GM12878 (cell line): ENCODE data around the gene COMMD10. TPM values are rescaled to one million over a fixed set of nuclear protein-coding genes. Genes with fewer than 3 reads are reported as not detected.

Source experiments
- ATAC-seq: fragments of 200-7000 bp; cut with Tn5 transposase; 3 replicates; pipeline ENCODE4 v1.9.1; 2020; ENCODE audit warnings: mild to moderate bottlenecking, moderate library complexity
- BruUV-seq: library from RNA; stranded (reverse); fragments of 400-500 nt; replicated peaks from 2 replicates; lab custom pipeline; 2021; lab: Mats Ljungman, UMichigan
- CTCF ChIA-PET: fragments of 300-600 bp; sonication (Branson Sonifier 250); formaldehyde crosslinking; extraction: SDS; loops from one replicate; lab custom pipeline; 2021; ENCODE audit warnings: inconsistent platforms; lab: Yijun Ruan, JAX
- POLR2A ChIA-PET: fragments of 350-600 bp; formaldehyde crosslinking; extraction: SDS; loops from one replicate; lab custom pipeline; 2021; ENCODE audit warnings: inconsistent platforms; lab: Charles Lee
- RAD21 ChIA-PET: fragments of 300-600 bp; sonication (Branson Sonifier 250); formaldehyde crosslinking; loops from one replicate; lab custom pipeline; 2023; ENCODE audit warnings: antibody characterized with exemption; ENCODE audit not compliant: unreplicated experiment; lab: Charles Lee
- SMC1A ChIA-PET: fragments of 300-600 bp; sonication (Branson Sonifier 250); formaldehyde crosslinking; loops from one replicate; lab custom pipeline; 2023; ENCODE audit not compliant: unreplicated experiment, uncharacterized antibody; lab: Charles Lee
- DNase-seq: peaks from one replicate; pipeline ENCODE4 v3.0.0-alpha.2; 2011; ENCODE audit warnings: low read depth, low spot score
- FAIRE-seq: peaks from 3 replicates; lab custom pipeline; 2011; peaks lifted over from hg19 to GRCh38; lab: Jason Lieb, UNC
- H2AFZ ChIP-seq: 2 replicates; pipeline ENCODE4 v1.6.0; 2011; ENCODE audit warnings: low read depth, low read length, control low read depth; ENCODE audit not compliant: control insufficient read depth
- H3K27ac ChIP-seq: 2 replicates; pipeline ENCODE4 v1.5.1; 2011; ENCODE audit warnings: control low read depth; ENCODE audit not compliant: control insufficient read depth, insufficient read depth
- H3K27me3 ChIP-seq, 2 experiments: replicated peaks in 1 of 2; 2 replicates each; pipeline versions ENCODE4 v1.6.0 to v1.6.1; 2011; ENCODE audit warnings: low read length in 1 of 2; ENCODE audit not compliant: control insufficient read depth in 2 of 2, insufficient read depth in 2 of 2
- H3K36me3 ChIP-seq, 2 experiments: 2 replicates each; pipeline ENCODE4 v1.5.1; 2011; ENCODE audit warnings: low read length in 1 of 2; ENCODE audit not compliant: control insufficient read depth in 2 of 2, insufficient read depth in 2 of 2
- H3K4me1 ChIP-seq: 2 replicates; pipeline ENCODE4 v1.6.1; 2011; ENCODE audit warnings: mild to moderate bottlenecking, low read length, moderate library complexity, mixed read lengths; ENCODE audit not compliant: control insufficient read depth, insufficient read depth
- H3K4me2 ChIP-seq: 2 replicates; pipeline ENCODE4 v1.6.0; 2011; ENCODE audit warnings: control low read depth; ENCODE audit not compliant: control insufficient read depth, insufficient read depth
- H3K4me3 ChIP-seq: fragments of 200-600 bp; sonication (generic); 2 replicates; pipeline ENCODE4 v1.5.1; 2016
- H3K79me2 ChIP-seq: 2 replicates; pipeline ENCODE4 v1.6.0; 2011; ENCODE audit warnings: low read length; ENCODE audit not compliant: control insufficient read depth, insufficient read depth
- H3K9ac ChIP-seq: 2 replicates; pipeline ENCODE4 v1.8.0; 2011; ENCODE audit warnings: low read length, control low read depth, mixed read lengths; ENCODE audit not compliant: control insufficient read depth, insufficient read depth
- H3K9me3 ChIP-seq: replicated peaks from 3 replicates; pipeline ENCODE4 v1.5.1; 2011; ENCODE audit warnings: mild to moderate bottlenecking, low read length; ENCODE audit not compliant: control insufficient read depth, insufficient read depth
- H4K20me1 ChIP-seq: 2 replicates; pipeline ENCODE4 v1.6.0; 2011; ENCODE audit not compliant: control insufficient read depth, insufficient read depth
- CREM ChIP-seq: IDR thresholded peaks from 2 replicates; pipeline ENCODE4 v1.6.1; 2014; ENCODE audit warnings: antibody characterized with exemption, low read depth
- FOXK2 ChIP-seq: fragments of 450-650 bp; IDR thresholded peaks from 2 replicates; pipeline ENCODE4 v1.6.1; 2017; ENCODE audit warnings: mild to moderate bottlenecking, moderate library complexity
- KDM1A ChIP-seq: fragments of 200-600 bp; sonication (generic); IDR thresholded peaks from 2 replicates; pipeline ENCODE4 v1.6.1; 2016; ENCODE audit warnings: borderline replicate concordance
- MTA3 ChIP-seq: IDR thresholded peaks from 2 replicates; pipeline ENCODE4 v1.6.1; 2012; ENCODE audit warnings: low read length, inconsistent platforms, borderline replicate concordance
- NFYA ChIP-seq: IDR thresholded peaks from 2 replicates; pipeline ENCODE4 v1.6.1; 2011; ENCODE audit warnings: low read depth, mild to moderate bottlenecking, low read length, improper control_type of control experiment, borderline replicate concordance
- RAD21 ChIP-seq: IDR thresholded peaks from 2 replicates; pipeline ENCODE4 v1.6.1; 2011; ENCODE audit warnings: mild to moderate bottlenecking, low read depth, low read length, moderate library complexity; ENCODE audit not compliant: insufficient read depth
- SMC3 ChIP-seq: IDR thresholded peaks from 2 replicates; pipeline ENCODE4 v1.6.1; 2011; ENCODE audit warnings: low read length, improper control_type of control experiment, borderline replicate concordance
- ZZZ3 ChIP-seq: IDR thresholded peaks from 2 replicates; pipeline ENCODE4 v1.6.1; 2011; ENCODE audit warnings: low read depth; ENCODE audit not compliant: control insufficient read depth, insufficient read length
- WGBS: methylation state at CpG from one replicate; pipeline ENCODE4 v1.1.6; 2016; ENCODE audit warnings: low lambda C conversion rate; ENCODE audit not compliant: insufficient replicate concordance, insufficient coverage; ENCODE audit errors: missing lambda C conversion rate; 5-methylcytosine and 5-hydroxymethylcytosine counted together
- in situ Hi-C: fragments of 300-500 bp; cut with MboI; formaldehyde crosslinking; loops from 9 replicates; pipeline ENCODE4 v1.14.3; 2018; ENCODE audit warnings: mixed read lengths
- intact Hi-C: fragments of 100-400 bp; cut with micrococcal nuclease; formaldehyde crosslinking; loops from one replicate; pipeline ENCODE4 v1.14.2; 2022; ENCODE audit not compliant: unreplicated experiment
- polyA plus RNA-seq, 11 experiments: library from polyadenylated mRNA; depleted of rRNA in 4 of 11; unstranded in 6 of 11; stranded (reverse) in 5 of 11; fragments of >200 nt; fragmentation: Nextera tagmentation in 4 of 11; fragmentation: Illumina TruSeq in 1 of 11; extraction: Ambion mirVana in 4 of 11; extraction: Trizol in 1 of 11; gene quantifications; 1 replicate in 1 of 11; 2 replicates in 10 of 11; pipeline versions ENCODE4 v1.2.1 to v1.2.3, GENCODE V29; 2011 to 2016; ENCODE audit warnings: inconsistent platforms in 2 of 11, missing spikeins in 2 of 11, low read depth in 1 of 11
- total RNA-seq, 4 experiments: library from RNA; depleted of rRNA in 3 of 4; stranded (reverse); fragments of >200 nt in 3 of 4; fragmentation: Illumina TruSeq in 1 of 4; extraction: Trizol in 1 of 4; gene quantifications; 2 replicates each; pipeline versions ENCODE4 v1.2.1 to v1.2.3, GENCODE V29; 2013 to 2021
- TF ChIP-seq, protein P1 (sequence below): fragments of 450-650 bp; IDR thresholded peaks from 2 replicates; pipeline ENCODE4 v1.6.1; 2017; ENCODE audit warnings: mild to moderate bottlenecking, moderate library complexity

Gene COMMD10
- total and polyA plus RNA-seq, 10 of the 15 experiments (the other 5 are each of a cell fraction or from before 2014, with no cell fraction given) = 19.6 to 98.7 (median 28.0) TPM

GRCh38 chr5:116062352-116062751, 22.5 kb upstream of the COMMD10 start:
- no peaks in the 10 kb centered on the region for H3K9me3 ChIP-seq
- DNase-seq (no peak), ATAC-seq (no peak), FAIRE-seq (peak; percentile 31)
- no TSS peak for BruUV-seq
- ChIA-PET SMC1A (interaction anchor here (0.6 kb wide), 1 partner anchor 389 kb away, joined by 3 read pairs; no protein-coding TSS in a partner anchor), RAD21 (no interaction called here), CTCF (no interaction called here), POLR2A (no interaction called here)
- H3K36me3 ChIP-seq = no peaks in the 10 kb centered on the region
- intact Hi-C loops = no loop called here
- TF ChIP-seq MTA3 (no peak), ZZZ3 (no peak), KDM1A (no peak), FOXK2 (no peak), RAD21 (peak; percentile 14; the same call in 1 of the 2 replicates), NFYA (no peak), CREM (no peak), SMC3 (0 out of 2 replicates have a peak, but pooled peaks have one; percentile 11)
- TF ChIP-seq, protein P1, sequence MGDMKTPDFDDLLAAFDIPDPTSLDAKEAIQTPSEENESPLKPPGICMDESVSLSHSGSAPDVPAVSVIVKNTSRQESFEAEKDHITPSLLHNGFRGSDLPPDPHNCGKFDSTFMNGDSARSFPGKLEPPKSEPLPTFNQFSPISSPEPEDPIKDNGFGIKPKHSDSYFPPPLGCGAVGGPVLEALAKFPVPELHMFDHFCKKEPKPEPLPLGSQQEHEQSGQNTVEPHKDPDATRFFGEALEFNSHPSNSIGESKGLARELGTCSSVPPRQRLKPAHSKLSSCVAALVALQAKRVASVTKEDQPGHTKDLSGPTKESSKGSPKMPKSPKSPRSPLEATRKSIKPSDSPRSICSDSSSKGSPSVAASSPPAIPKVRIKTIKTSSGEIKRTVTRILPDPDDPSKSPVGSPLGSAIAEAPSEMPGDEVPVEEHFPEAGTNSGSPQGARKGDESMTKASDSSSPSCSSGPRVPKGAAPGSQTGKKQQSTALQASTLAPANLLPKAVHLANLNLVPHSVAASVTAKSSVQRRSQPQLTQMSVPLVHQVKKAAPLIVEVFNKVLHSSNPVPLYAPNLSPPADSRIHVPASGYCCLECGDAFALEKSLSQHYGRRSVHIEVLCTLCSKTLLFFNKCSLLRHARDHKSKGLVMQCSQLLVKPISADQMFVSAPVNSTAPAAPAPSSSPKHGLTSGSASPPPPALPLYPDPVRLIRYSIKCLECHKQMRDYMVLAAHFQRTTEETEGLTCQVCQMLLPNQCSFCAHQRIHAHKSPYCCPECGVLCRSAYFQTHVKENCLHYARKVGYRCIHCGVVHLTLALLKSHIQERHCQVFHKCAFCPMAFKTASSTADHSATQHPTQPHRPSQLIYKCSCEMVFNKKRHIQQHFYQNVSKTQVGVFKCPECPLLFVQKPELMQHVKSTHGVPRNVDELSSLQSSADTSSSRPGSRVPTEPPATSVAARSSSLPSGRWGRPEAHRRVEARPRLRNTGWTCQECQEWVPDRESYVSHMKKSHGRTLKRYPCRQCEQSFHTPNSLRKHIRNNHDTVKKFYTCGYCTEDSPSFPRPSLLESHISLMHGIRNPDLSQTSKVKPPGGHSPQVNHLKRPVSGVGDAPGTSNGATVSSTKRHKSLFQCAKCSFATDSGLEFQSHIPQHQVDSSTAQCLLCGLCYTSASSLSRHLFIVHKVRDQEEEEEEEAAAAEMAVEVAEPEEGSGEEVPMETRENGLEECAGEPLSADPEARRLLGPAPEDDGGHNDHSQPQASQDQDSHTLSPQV = no peak
- in situ Hi-C loops = loop anchor here (10.0 to 25.0 kb wide), 2 partner anchors 225 to 748 kb away; partner anchors contain the start of genes AP3S1 and ATG12
- no peaks in the 10 kb centered on the region for H3K79me2 ChIP-seq
- 50% methylated on average over 2 of the region's 2 CpGs for WGBS
- H3K4me3 ChIP-seq = no peak overlapping the region
- H3K27ac ChIP-seq = no peak overlapping the region
- no peaks in the 10 kb centered on the region; a peak in 2 of 4 replicates for H3K27me3 ChIP-seq
- H3K9ac ChIP-seq = no peak overlapping the region
- H3K4me1 ChIP-seq = no peaks in the 10 kb centered on the region
- no peaks in the 10 kb centered on the region for H4K20me1 ChIP-seq
- H3K4me2 ChIP-seq = no peak overlapping the region
- no peak overlapping the region for H2AFZ ChIP-seq
